Stimulated activated CD8-positive, alpha-beta memory T cell treated with anti-CD3 and anti-CD28 coated beads, Interleukin-4, amount 100 ng/mL, for 4 hours (primary cell): ENCODE data around the gene LCAT.

ENCODE experiments used
- DNase-seq, 2 donors: peaks; one replicate each; pipeline ENCODE4 v3.0.0-alpha.2; 2020; ENCODE audit warnings: low read depth in 2 of 2, low spot score in 1 of 2

Gene LCAT

GRCh38 chr16:67934306-67935100 is 9.4 kb downstream of the LCAT start:
- no peak for DNase-seq

- DNase-seq, result no peak
Measured at GRCh38 chr16:67933805-67934204, 10.1 kb downstream of the LCAT start.

- no peak for DNase-seq
Measured at GRCh38 chr16:67932462-67932840, 11.5 kb downstream of the LCAT start.

- DNase-seq, result no peak
Measured at GRCh38 chr16:67931712-67932461, 12.0 kb downstream of the LCAT start, which contains the start of gene CTRL. Gene CTRL, minus strand, starts transcription at chr16:67931862. Its CDS starts 10 bp downstream, at chr16:67931852.

- DNase-seq, result no peak
Measured at GRCh38 chr16:67930678-67931211, 13.2 kb downstream of the LCAT start.

- no peak for DNase-seq
Measured at GRCh38 chr16:67930191-67930590, 13.7 kb downstream of the LCAT start.

GRCh38 chr16:67928561-67929364 is 15.2 kb downstream of the LCAT start:
- peak; percentile 41 to 58 for DNase-seq

- DNase-seq, result no peak
Measured at GRCh38 chr16:67928147-67928546, 15.8 kb downstream of the LCAT start.

GRCh38 chr16:67927131-67927941 is 16.6 kb downstream of the LCAT start:
- DNase-seq, result no peak

GRCh38 chr16:67926181-67926750 is 17.7 kb downstream of the LCAT start:
- DNase-seq, result no peak

GRCh38 chr16:67924140-67924906 is 19.6 kb downstream of the LCAT start:
- no peak for DNase-seq

- DNase-seq, result no peak
Measured at GRCh38 chr16:67923414-67924116, 20.4 kb downstream of the LCAT start.

GRCh38 chr16:67922740-67923139 is 21.2 kb downstream of the LCAT start:
- no peak for DNase-seq

- DNase-seq, result no peak
Measured at GRCh38 chr16:67922221-67922620, 21.7 kb downstream of the LCAT start.

- no peak for DNase-seq
Measured at GRCh38 chr16:67919622-67920221, 24.2 kb downstream of the LCAT start.

- no peak for DNase-seq
Measured at GRCh38 chr16:67917852-67918236, 26.1 kb downstream of the LCAT start.

- no peak for DNase-seq
Measured at GRCh38 chr16:67917140-67917851, 26.6 kb downstream of the LCAT start.
